ENCODE measurements around the gene RPL41.
A peak's percentile ranks its signal among the peaks of the same experiment; 100 is the strongest.

Gene RPL41

DNA sequence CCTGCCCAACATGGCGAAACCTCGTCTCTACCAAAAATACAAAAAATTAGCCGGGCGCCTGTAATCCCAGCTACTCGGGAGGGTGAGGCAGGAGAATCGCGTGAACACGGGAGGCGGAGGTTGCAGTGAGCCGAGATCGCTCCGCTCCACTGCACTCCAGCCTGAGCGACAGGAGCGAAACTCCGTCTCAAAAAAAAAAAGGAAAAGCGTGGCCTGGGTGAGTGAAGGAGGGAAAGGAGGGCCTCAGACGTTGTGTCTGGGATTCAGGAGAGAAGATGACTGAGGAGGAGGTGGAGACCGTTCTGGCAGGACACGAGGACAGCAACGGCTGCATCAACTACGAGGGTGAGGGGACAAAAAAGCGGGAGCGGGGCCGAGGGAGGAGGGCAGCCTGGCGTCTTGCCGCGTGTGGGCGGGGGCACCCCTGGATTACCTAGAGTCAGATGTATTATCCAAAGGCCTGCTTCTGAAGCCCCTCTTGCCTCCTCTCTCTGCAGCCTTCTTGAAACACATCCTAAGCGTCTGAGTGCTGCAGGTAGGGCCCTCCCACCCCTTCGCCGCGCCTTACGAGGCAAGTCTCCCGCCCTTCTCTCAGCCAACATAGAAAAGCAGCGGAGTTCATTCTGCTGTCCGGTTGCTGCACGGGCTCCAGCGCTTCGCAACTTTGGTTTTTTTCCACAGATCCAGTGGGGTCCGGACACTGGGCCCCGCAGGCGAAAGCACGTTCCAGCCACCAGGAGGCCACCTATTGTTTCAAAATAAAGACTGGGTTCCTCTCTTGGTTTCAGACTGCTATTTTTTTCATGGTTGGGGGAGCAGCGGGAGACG lies 41.0 kb downstream of the RPL41 start:
- DNase-seq = peak; percentile 76

DNA sequence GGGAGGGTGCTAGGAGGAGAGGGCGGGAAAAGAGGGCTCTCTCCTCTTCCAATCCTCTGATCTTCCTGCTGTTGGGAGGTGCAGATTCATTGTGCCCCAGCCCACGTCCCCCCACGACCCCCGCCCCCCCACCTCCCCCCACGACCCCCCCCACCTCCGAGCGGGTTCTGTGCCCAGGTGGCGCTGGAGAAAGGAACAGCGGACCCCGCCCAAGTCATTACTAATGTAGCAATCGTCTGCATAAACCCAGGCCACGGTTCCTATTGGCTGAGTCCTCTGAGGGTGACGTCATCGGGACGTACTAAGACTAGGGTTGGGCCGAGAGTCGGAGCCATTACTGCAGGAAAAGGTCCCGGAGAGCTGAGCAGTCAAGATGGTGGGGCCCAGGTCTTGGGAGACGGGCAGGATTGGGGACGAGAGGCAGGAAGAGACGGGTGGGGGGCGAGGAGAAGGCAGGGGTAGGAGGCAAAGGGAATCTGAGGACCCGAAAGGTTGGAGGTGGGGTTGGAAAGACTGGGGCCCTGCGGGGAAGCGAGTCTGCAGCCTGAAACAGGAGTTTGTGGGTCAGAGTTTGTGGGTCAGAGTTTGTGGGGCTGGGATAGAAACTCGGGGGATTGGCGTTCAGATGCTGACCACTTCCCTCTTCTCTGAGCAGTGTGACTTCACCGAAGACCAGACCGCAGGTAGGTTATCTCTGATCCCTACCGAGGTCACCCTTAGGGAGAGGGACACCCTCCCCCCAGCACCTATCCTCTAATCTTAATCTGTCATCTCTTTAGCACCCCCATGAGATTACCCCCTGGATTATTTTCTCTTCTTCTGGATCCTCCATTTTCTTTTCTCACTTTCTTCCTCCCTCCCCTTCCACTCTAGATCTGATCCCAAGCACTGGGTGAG lies 41.8 kb downstream of the RPL41 start, which contains the start of gene MYL6:
Gene MYL6, plus strand, starts transcription at position 331 of the 897 bp plus-strand sequence. Its CDS starts 43 bp downstream, at position 374.
- DNase-seq = peak; percentile 86

DNA sequence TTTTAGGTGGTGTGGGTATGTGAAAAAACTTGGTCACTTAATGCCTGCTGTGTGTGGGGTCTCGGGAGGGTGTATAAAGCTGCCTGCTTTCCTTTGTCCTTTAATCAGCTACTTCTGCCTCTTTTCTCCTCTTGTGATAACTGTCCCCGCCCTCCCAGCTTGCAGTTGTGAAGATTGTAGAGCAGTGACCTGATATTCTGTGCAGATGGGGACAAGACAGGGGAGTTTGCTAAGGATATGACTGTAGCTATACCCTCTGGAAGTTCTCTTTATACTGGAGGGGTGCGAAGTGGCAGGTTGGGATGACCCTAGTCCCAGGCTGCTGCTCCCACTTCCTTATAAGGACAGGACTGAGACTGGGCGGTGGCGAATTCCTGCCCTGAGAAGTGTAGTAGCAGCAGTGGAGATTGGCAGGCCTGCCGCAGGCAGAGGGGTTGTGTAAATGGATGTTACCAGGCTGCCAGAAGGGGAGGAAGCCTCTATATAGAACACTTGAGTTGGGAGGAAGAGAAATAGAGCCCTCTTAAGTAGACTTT lies 42.6 kb downstream of the RPL41 start:
- peak; percentile 17 for DNase-seq

DNA sequence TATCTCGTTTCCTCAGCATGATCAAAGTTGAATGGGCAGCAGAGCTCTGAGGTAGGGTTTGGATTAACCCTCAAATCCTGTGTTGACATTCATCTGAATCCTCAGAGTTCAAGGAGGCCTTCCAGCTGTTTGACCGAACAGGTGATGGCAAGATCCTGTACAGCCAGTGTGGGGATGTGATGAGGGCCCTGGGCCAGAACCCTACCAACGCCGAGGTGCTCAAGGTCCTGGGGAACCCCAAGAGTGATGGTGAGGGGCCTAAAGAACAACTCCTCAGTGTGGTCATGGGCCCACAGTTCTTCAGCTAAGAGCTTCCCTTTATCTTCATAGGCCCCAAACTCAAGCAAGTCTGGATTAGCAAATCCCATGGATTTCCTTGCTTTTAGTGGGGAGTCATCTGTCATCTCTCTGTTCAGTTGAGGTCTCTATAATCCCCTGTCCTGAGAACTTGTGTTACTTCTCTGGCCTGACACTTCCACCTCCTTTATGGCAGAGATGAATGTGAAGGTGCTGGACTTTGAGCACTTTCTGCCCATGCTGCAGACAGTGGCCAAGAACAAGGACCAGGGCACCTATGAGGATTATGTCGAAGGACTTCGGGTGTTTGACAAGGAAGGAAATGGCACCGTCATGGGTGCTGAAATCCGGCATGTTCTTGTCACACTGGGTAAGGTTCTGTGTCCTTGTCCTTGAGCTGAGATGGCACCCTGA lies 43.2 kb downstream of the RPL41 start:
- DNase-seq = no peak

DNA sequence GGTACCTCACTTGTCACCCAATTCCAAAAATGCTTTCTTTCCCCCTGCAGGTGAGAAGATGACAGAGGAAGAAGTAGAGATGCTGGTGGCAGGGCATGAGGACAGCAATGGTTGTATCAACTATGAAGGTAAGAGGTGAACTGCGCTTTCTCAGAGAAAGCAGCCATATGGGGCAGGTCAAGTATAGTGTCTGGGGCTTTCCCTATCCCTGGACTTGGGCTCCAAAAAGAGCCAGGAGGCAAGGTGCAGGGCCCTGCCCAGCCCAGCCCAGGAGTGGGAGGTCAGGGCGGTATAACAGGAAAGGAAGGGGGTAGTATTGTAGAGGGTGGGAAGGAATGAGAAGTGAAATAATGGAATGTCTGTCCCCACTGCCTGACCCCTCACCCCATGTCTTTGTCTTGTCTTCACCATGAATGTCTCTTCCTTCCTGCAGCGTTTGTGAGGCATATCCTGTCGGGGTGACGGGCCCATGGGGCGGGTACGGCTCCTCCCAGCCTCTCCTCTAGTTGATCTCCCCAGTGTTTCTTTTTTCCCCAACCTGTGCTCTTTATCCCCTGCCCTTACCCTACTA lies 43.8 kb downstream of the RPL41 start:
- no peak for DNase-seq

DNA sequence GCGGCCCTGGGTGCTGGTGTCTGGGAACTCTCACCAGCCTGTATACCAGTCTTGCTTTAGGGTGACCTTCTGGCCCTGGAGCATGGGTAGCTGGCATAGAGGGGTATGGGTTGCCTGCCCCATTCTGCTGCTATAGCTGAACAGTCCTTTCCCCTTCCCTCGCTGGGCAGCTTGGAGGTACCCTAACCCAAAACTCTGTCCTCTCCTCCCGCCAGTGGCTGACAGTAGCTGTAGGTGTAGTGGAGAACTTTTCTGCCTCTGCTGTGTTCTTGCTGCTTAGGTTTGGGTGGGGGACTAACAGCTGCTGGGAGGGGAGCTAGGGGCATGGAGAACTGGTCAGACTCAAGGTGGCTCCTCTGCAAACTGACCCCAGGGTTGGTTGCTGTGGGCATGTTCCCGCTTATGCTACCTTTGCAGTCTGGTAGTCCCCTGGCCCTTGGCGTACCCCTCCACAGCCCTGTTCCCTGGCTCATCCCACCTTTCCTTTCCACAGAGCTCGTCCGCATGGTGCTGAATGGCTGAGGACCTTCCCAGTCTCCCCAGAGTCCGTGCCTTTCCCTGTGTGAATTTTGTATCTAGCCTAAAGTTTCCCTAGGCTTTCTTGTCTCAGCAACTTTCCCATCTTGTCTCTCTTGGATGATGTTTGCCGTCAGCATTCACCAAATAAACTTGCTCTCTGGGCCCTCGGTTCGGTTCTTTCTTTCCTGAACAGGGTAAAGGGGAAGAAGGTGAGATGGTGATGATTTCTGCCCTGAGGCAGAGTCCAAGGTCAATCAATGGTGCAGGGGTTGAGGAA lies 44.7 kb downstream of the RPL41 start:
- no peak for DNase-seq

GRCh38 chr12:56161690-56162351 lies 45.4 kb downstream of the RPL41 start:
- no peak for DNase-seq

DNA sequence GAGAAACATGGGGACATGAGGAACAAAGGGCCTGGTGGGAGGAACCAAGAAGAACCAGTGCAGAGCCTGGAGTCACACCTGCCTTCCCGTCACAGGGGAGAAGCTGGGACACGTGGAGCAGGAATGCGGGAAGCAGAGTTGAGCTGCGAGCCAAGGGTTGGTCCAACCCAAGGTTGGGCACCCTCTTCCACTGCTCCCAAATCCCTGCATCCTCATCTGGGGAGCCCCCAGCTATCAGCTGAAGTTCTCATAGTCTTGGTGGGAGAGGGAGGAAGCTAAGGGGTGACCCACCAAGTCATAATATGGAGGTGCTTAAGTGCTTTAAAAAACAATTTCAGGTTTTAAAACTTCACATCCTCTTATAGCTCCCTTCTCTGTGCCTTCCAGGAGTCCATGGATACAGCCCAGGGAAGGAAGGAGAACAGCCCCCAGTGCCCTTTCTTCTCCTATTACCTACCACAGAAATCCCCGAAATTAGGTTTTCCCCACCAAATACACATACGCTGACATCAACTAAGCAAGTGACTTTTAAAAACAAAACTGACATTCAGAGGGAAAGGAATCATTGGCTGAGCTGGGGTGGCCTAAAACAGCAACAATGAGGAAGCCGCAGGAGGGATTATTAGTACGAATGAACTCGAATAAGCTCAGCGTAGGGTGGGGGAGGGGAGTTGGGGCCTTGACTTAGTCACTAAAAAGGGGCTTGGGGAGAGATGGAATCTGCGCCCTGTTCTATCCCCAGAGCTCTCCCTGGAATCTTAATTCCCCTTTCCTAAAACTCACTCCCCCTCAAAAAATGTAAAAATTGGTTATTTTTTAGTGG lies 46.2 kb downstream of the RPL41 start:
- DNase-seq = no peak

GRCh38 chr12:56163533-56164344 lies 47.3 kb downstream of the RPL41 start:
- no peak for DNase-seq

DNA sequence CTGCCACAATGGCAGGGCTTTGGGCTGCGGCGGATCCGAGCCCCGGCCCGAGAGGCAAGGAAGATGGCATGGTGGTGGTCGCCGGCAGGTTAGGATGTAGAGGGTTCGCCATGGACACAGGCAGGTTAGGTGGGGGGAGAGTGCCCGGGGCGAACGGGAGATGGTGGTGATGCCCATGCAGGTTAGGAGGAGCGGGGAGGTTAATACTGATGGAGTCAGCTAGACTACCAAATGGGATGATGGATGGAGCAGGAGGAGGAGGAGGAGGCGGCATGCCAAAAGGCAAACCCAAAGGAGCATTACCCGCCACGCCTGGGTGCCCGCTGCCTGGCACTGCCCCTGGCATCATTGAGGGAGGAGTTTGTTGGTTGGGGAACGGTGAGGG lies 47.9 kb downstream of the RPL41 start:
- no peak for DNase-seq

DNA sequence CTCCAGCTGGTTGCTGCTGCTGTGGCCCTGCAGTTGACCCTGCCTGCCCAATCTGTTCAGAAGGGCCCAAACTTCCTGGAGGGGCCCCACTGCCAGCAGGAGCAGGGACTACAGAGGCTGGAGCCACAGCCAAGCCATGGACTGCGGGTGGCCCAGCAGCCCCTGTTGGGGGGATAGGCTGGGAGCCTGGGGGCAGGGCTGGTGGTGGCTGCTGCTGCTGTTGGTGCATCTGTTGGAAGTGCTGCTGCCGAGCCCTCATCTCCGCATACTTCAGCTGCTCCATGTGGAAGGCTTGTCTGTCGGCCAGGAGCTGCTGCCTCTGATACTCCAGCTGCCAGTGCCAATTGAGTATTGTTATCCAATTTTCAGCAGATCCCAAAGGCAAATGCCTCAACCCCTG lies 48.9 kb downstream of the RPL41 start:
- no peak for DNase-seq

Measured in DMS79 treated with DMSO at 0.1 percent for 48 hours (cell line).